CD4-positive, alpha-beta T cell (primary cell): ENCODE data around the gene CAMSAP2. TPM values are rescaled to one million over a fixed set of nuclear protein-coding genes. Genes with fewer than 3 reads are reported as not detected.

ENCODE experiments used
- ATAC-seq: fragments of 200-7000 bp; cut with Tn5 transposase; one replicate; pipeline ENCODE4 v1.10.0; 2022; ENCODE audit warnings: mild to moderate bottlenecking; ENCODE audit not compliant: poor library complexity
- CTCF ChIA-PET: fragments of 350-600 bp; sonication (Branson Sonifier 250); formaldehyde crosslinking; loops from one replicate; lab custom pipeline; 2021; ENCODE audit warnings: antibody characterized with exemption, inconsistent platforms; lab: Charles Lee
- POLR2A ChIA-PET: fragments of 350-600 bp; sonication (Branson Sonifier 250); formaldehyde crosslinking; loops from one replicate; lab custom pipeline; 2021; ENCODE audit warnings: antibody characterized with exemption, inconsistent platforms; lab: Charles Lee
- DNase-seq, 14 experiments: peaks; one replicate each; pipeline ENCODE4 v3.0.0-alpha.2; 2013 to 2020; ENCODE audit warnings: mixed read lengths in 2 of 14
- H3K27ac ChIP-seq, 2 donors: one replicate each; pipeline versions ENCODE4 v1.5.1 to v1.7.0; 2013; ENCODE audit warnings: low read length in 2 of 2, low read depth in 1 of 2, mild to moderate bottlenecking in 1 of 2
- H3K27me3 ChIP-seq, 2 experiments: 1 replicate in 1 of 2; 2 replicates in 1 of 2; pipeline versions ENCODE4 v1.6.1 to v1.7.0; 2013; ENCODE audit warnings: low read length in 2 of 2, control low read depth in 1 of 2, mild to moderate bottlenecking in 1 of 2, moderate library complexity in 1 of 2; ENCODE audit not compliant: insufficient read depth in 2 of 2, control insufficient read depth in 1 of 2
- H3K36me3 ChIP-seq: one replicate; pipeline ENCODE4 v1.6.1; 2013; ENCODE audit warnings: low read length, control low read depth; ENCODE audit not compliant: insufficient read depth
- H3K4me1 ChIP-seq: one replicate; pipeline ENCODE4 v1.6.1; 2013; ENCODE audit warnings: low read length, control low read depth; ENCODE audit not compliant: insufficient read depth
- H3K4me3 ChIP-seq: one replicate; pipeline ENCODE4 v1.5.1; 2013; ENCODE audit warnings: mild to moderate bottlenecking, low read length, moderate library complexity
- H3K9me3 ChIP-seq, 2 experiments: 1 replicate in 1 of 2; 2 replicates in 1 of 2; pipeline versions ENCODE4 v1.6.1 to v1.7.0; 2013; ENCODE audit warnings: low read length in 2 of 2, mild to moderate bottlenecking in 2 of 2, control low read depth in 1 of 2, moderate library complexity in 1 of 2; ENCODE audit not compliant: control insufficient read depth in 1 of 2, insufficient read depth in 1 of 2
- H3K27ac Mint-ChIP-seq: one replicate; pipeline ENCODE4 v1.8.0; 2020; ENCODE audit warnings: mixed read lengths
- H3K27me3 Mint-ChIP-seq: one replicate; pipeline ENCODE4 v1.8.0; 2021; ENCODE audit warnings: mixed read lengths
- H3K36me3 Mint-ChIP-seq: one replicate; pipeline ENCODE4 v1.8.0; 2021; ENCODE audit warnings: low read depth, mixed read lengths
- H3K4me1 Mint-ChIP-seq: one replicate; pipeline ENCODE4 v1.8.0; 2021; ENCODE audit warnings: low read depth, mixed read lengths
- H3K4me3 Mint-ChIP-seq: one replicate; pipeline ENCODE4 v1.8.0; 2020; ENCODE audit warnings: mild to moderate bottlenecking, mixed read lengths
- H3K9me3 Mint-ChIP-seq: one replicate; pipeline ENCODE4 v1.8.0; 2020; ENCODE audit warnings: mixed read lengths
- CTCF ChIP-seq: fragments of 200-600 bp; IDR thresholded peaks from one replicate; pipeline ENCODE4 v1.8.0; 2022; ENCODE audit warnings: antibody characterized with exemption, mild to moderate bottlenecking
- intact Hi-C, 2 experiments: fragments of 100-400 bp; cut with DNase I in 1 of 2; cut with micrococcal nuclease in 1 of 2; formaldehyde crosslinking; loops; one replicate each; pipeline versions ENCODE4 v1.15.1 to v1.9.0; 2023 to 2025; cut with DNase I, micrococcal nuclease
- total RNA-seq, 174 experiments: library from RNA in 2 of 174; stranded (reverse) in 2 of 174; gene quantifications; one replicate each; pipeline ENCODE4 v1.2.3 and lab custom pipeline; 2021 to 2026

Gene CAMSAP2
- total RNA-seq, 2 experiments from 2014 or later: 4.4 to 5.7 TPM

GRCh38 chr1:200751717-200752116, 13.0 kb downstream of the CAMSAP2 start:
- intact Hi-C loops: no loop called here
- no peaks in the 10 kb centered on the region for H3K9me3 ChIP-seq
- no peaks in the 10 kb centered on the region for H3K36me3 Mint-ChIP-seq
- no peaks in the 10 kb centered on the region for H3K4me1 ChIP-seq
- H3K4me3 ChIP-seq: no peak overlapping the region
- ChIA-PET CTCF (no interaction called here), POLR2A (no interaction called here)
- no peak for TF ChIP-seq CTCF
- H3K27ac Mint-ChIP-seq: no peak overlapping the region
- peaks cover under 1% of the 10 kb centered on the region for H3K4me1 Mint-ChIP-seq
- H3K27me3 ChIP-seq: no peaks in the 10 kb centered on the region
- DNase-seq (no peak), ATAC-seq (no peak)
- no peak overlapping the region for H3K27ac ChIP-seq
- H3K36me3 ChIP-seq: no peaks in the 10 kb centered on the region
- no peaks in the 10 kb centered on the region for H3K27me3 Mint-ChIP-seq
- H3K9me3 Mint-ChIP-seq: no peaks in the 10 kb centered on the region
- H3K4me3 Mint-ChIP-seq: no peak overlapping the region

- H3K9me3 Mint-ChIP-seq: no peaks in the 10 kb centered on the region
- Histone ChIP-seq H3K9me3 (no peaks in the 10 kb centered on the region), H3K36me3 (no peaks in the 10 kb centered on the region), H3K27me3 (no peaks in the 10 kb centered on the region), H3K4me1 (no peaks in the 10 kb centered on the region), H3K27ac (no peak overlapping the region), H3K4me3 (no peak overlapping the region)
- no peak overlapping the region for H3K27ac Mint-ChIP-seq
- POLR2A ChIA-PET: interaction anchor here (0.5 kb wide), 1 partner anchor 35 kb away, joined by 3 read pairs; no protein-coding TSS in a partner anchor
- no peaks in the 10 kb centered on the region for H3K36me3 Mint-ChIP-seq
- DNase-seq (no peak), ATAC-seq (no peak)
- CTCF ChIA-PET: interaction anchor here (1.5 kb wide), 1 partner anchor 38 kb away, joined by 3 read pairs; no protein-coding TSS in a partner anchor
- intact Hi-C loops: no loop called here
- TF ChIP-seq CTCF: no peak
- H3K27me3 Mint-ChIP-seq: no peaks in the 10 kb centered on the region
- H3K4me3 Mint-ChIP-seq: no peak overlapping the region
- peaks cover 12% of the 10 kb centered on the region for H3K4me1 Mint-ChIP-seq
These were observed 15.0 kb downstream of the CAMSAP2 start for GRCh38 chr1:200753650-200754198.

GRCh38 chr1:200755456-200755855, 16.8 kb downstream of the CAMSAP2 start:
- Mint-ChIP-seq H3K27me3 (no peaks in the 10 kb centered on the region), H3K9me3 (no peaks in the 10 kb centered on the region), H3K4me3 (no peak overlapping the region), H3K36me3 (no peaks in the 10 kb centered on the region), H3K4me1 (peaks cover 12% of the 10 kb centered on the region), H3K27ac (no peak overlapping the region)
- no peak overlapping the region for H3K27ac ChIP-seq
- no peaks in the 10 kb centered on the region for H3K27me3 ChIP-seq
- TF ChIP-seq CTCF: no peak
- no peaks in the 10 kb centered on the region for H3K4me1 ChIP-seq
- H3K9me3 ChIP-seq: no peaks in the 10 kb centered on the region
- ChIA-PET CTCF (no interaction called here), POLR2A (no interaction called here)
- no peak for DNase-seq
- no peak for ATAC-seq
- intact Hi-C loops: no loop called here
- H3K4me3 ChIP-seq: no peak overlapping the region
- H3K36me3 ChIP-seq: no peaks in the 10 kb centered on the region
